ENCODE measurements around the gene HSP90AB1. TPM values are rescaled to one million over a fixed set of nuclear protein-coding genes. Genes with fewer than 3 reads are reported as not detected.

The HSP90AB1 gene
- total and polyA plus RNA-seq, 9 of the 15 experiments (the other 6 are each of a cell fraction or from before 2014, with no cell fraction given) = 1,780 to 3,358 (median 2,262) TPM

- TF ChIP-seq CTBP1 (IDR thresholded peaks at IDR 0.05; ENCODE audit: borderline replicate concordance) (peak; percentile 76), GATA2 (CRISPR knock-in tag; IDR thresholded peaks at IDR 0.05) (peak; percentile 85), DACH1 (IDR thresholded peaks at IDR 0.05; ENCODE audit: partially characterized antibody) (no peak), IFI16 (CRISPR knock-in tag; IDR thresholded peaks at IDR 0.05) (no peak), NELFE (IDR thresholded peaks at IDR 0.05; ENCODE audit: insufficient read depth, insufficient read length) (no peak), CBX8 (IDR thresholded peaks at IDR 0.05; ENCODE audit: borderline replicate concordance, extremely low read depth, low read depth, low read length, poor library complexity, severe bottlenecking) (no peak), HIVEP1 (CRISPR knock-in tag; IDR thresholded peaks at IDR 0.05) (no peak), MTA1 (IDR thresholded peaks at IDR 0.05; ENCODE audit: borderline replicate concordance) (peak; percentile 86), CEBPG (CRISPR knock-in tag; IDR thresholded peaks at IDR 0.05) (no peak), CEBPG (tag; conservative IDR thresholded peaks at IDR 0.05 in 1 of 2, IDR thresholded peaks at IDR 0.05 in 1 of 2) (peak in 1 of 2 experiments; percentile 19; a peak in 1 of 4 replicates), RCOR1 (IDR thresholded peaks at IDR 0.05; ENCODE audit: borderline replicate concordance in 1 of 2, low read depth in 2 of 2, low read length in 2 of 2) (peak in 1 of 2 experiments; percentile 65; a peak in 1 of 4 replicates), TRIM24 (IDR thresholded peaks at IDR 0.05) (peak; percentile 30 to 33; a peak in 2 of 4 replicates), ZNF655 (CRISPR knock-in tag; IDR thresholded peaks at IDR 0.05) (no peak), PCBP1 (IDR thresholded peaks at IDR 0.05; ENCODE audit: low read depth, low read length, poor library complexity, severe bottlenecking) (no peak), PTBP1 (IDR thresholded peaks at IDR 0.05; ENCODE audit: low read depth, low read length) (no peak), DNMT1 (IDR thresholded peaks at IDR 0.05) (no peak), ZNF121 (CRISPR knock-in tag; conservative IDR thresholded peaks at IDR 0.05) (no peak), JUN (IDR thresholded peaks at IDR 0.05; ENCODE audit: borderline replicate concordance, low read depth, low read length) (peak; percentile 90), JUN (CRISPR knock-in tag; IDR thresholded peaks at IDR 0.05; ENCODE audit: borderline replicate concordance) (no peak), POLR3A (IDR thresholded peaks at IDR 0.05; ENCODE audit: borderline replicate concordance, extremely low read depth, insufficient read depth, insufficient read length) (no peak), KAT8 (IDR thresholded peaks at IDR 0.05; ENCODE audit: low read depth) (no peak), SOX6 (IDR thresholded peaks at IDR 0.05) (peak; percentile 23; the same call in 1 of the 2 replicates), HNRNPLL (IDR thresholded peaks at IDR 0.05; ENCODE audit: low read depth, low read length, poor library complexity, severe bottlenecking) (no peak), TCF7L2 (IDR thresholded peaks at IDR 0.05; ENCODE audit: low read depth, low read length) (no peak), TEAD1 (CRISPR knock-in tag; IDR thresholded peaks at IDR 0.05) (no peak), CREB5 (CRISPR knock-in tag; IDR thresholded peaks at IDR 0.05) (no peak), SP1 (CRISPR knock-in tag; IDR thresholded peaks at IDR 0.05) (no peak), E2F4 (CRISPR knock-in tag; IDR thresholded peaks at IDR 0.05; ENCODE audit: low read depth) (no peak)
Measured at GRCh38 chr6:44203955-44204354, 42.9 kb upstream of the HSP90AB1 start (continued).

All from K562 (cell line).